Measurements from ENCODE around the gene APOBEC2. TPM values are rescaled to one million over a fixed set of nuclear protein-coding genes. Genes with fewer than 3 reads are reported as not detected.

The APOBEC2 gene
- total and polyA plus RNA-seq, 2 donors from 2014 or later, result not detected

- TF ChIP-seq, protein P1, sequence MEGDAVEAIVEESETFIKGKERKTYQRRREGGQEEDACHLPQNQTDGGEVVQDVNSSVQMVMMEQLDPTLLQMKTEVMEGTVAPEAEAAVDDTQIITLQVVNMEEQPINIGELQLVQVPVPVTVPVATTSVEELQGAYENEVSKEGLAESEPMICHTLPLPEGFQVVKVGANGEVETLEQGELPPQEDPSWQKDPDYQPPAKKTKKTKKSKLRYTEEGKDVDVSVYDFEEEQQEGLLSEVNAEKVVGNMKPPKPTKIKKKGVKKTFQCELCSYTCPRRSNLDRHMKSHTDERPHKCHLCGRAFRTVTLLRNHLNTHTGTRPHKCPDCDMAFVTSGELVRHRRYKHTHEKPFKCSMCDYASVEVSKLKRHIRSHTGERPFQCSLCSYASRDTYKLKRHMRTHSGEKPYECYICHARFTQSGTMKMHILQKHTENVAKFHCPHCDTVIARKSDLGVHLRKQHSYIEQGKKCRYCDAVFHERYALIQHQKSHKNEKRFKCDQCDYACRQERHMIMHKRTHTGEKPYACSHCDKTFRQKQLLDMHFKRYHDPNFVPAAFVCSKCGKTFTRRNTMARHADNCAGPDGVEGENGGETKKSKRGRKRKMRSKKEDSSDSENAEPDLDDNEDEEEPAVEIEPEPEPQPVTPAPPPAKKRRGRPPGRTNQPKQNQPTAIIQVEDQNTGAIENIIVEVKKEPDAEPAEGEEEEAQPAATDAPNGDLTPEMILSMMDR (IDR thresholded peaks at IDR 0.05; ENCODE audit: borderline replicate concordance, extremely low read depth, insufficient read depth), result no peak
- Histone ChIP-seq H3K9me3 (ENCODE audit: control insufficient read depth in 2 of 3, insufficient read depth in 1 of 3, low read length in 3 of 3) (no peaks in the 10 kb centered on the region), H3K27me3 (ENCODE audit: control insufficient read depth, insufficient read depth, low read length) (no peaks in the 10 kb centered on the region), H3K4me1 (ENCODE audit: control insufficient read depth in 2 of 3, insufficient read depth in 2 of 3, low read depth in 1 of 3, low read length in 3 of 3) (peaks cover 0 to 11% (median 8%) of the 10 kb centered on the region in 3 donors), H3K27ac (ENCODE audit: low read depth in 2 of 2, low read length in 2 of 2) (no peak overlapping the region), H3K4me3 (ENCODE audit: low read length in 3 of 3) (no peak overlapping the region), H3K9ac (ENCODE audit: low read length in 3 of 3) (no peak overlapping the region), H3K36me3 (ENCODE audit: control insufficient read depth in 2 of 3, insufficient read depth in 3 of 3, low read length in 3 of 3) (no peaks in the 10 kb centered on the region)
- FAIRE-seq (no peak), DNase-seq (peak in 3 of 5 donors; percentile 59 to 74 (median 68))
- intact Hi-C loops (cut with DNase I), result no loop called here
These were observed 5.0 kb upstream of the APOBEC2 start for GRCh38 chr6:41047745-41048732.

GRCh38 chr6:41049521-41049920 is 3.5 kb upstream of the APOBEC2 start:
- H3K36me3 ChIP-seq (ENCODE audit: control insufficient read depth in 2 of 3, insufficient read depth in 3 of 3, low read length in 3 of 3), result no peaks in the 10 kb centered on the region
- FAIRE-seq (no peak), DNase-seq (peak in 1 of 5 donors; percentile 45)
- intact Hi-C loops (cut with DNase I), result no loop called here
- H3K9me3 ChIP-seq (ENCODE audit: control insufficient read depth in 2 of 3, insufficient read depth in 1 of 3, low read length in 3 of 3), result no peaks in the 10 kb centered on the region
- no peak overlapping the region for H3K9ac ChIP-seq (ENCODE audit: low read length in 3 of 3)
- H3K4me3 ChIP-seq (ENCODE audit: low read length in 3 of 3), result no peak overlapping the region
- no peak overlapping the region for H3K27ac ChIP-seq (ENCODE audit: low read depth in 2 of 2, low read length in 2 of 2)
- peaks cover 0 to 11% (median 8%) of the 10 kb centered on the region in 3 donors for H3K4me1 ChIP-seq (ENCODE audit: control insufficient read depth in 2 of 3, insufficient read depth in 2 of 3, low read depth in 1 of 3, low read length in 3 of 3)
- TF ChIP-seq, protein P1 (IDR thresholded peaks at IDR 0.05; ENCODE audit: borderline replicate concordance, extremely low read depth, insufficient read depth), result no peak
- no peaks in the 10 kb centered on the region for H3K27me3 ChIP-seq (ENCODE audit: control insufficient read depth, insufficient read depth, low read length)

- Histone ChIP-seq H3K4me3 (ENCODE audit: low read length in 3 of 3) (no peak overlapping the region), H3K9ac (ENCODE audit: low read length in 3 of 3) (no peak overlapping the region), H3K27me3 (ENCODE audit: control insufficient read depth, insufficient read depth, low read length) (no peaks in the 10 kb centered on the region), H3K27ac (ENCODE audit: low read depth in 2 of 2, low read length in 2 of 2) (no peak overlapping the region), H3K36me3 (ENCODE audit: control insufficient read depth in 2 of 3, insufficient read depth in 3 of 3, low read length in 3 of 3) (no peaks in the 10 kb centered on the region), H3K9me3 (ENCODE audit: control insufficient read depth in 2 of 3, insufficient read depth in 1 of 3, low read length in 3 of 3) (no peaks in the 10 kb centered on the region), H3K4me1 (ENCODE audit: control insufficient read depth in 2 of 3, insufficient read depth in 2 of 3, low read depth in 1 of 3, low read length in 3 of 3) (peaks cover 0 to 11% (median 8%) of the 10 kb centered on the region in 3 donors)
- intact Hi-C loops (cut with DNase I), result no loop called here
- FAIRE-seq, result no peak
- DNase-seq, result no peak
- TF ChIP-seq, protein P1 (IDR thresholded peaks at IDR 0.05; ENCODE audit: borderline replicate concordance, extremely low read depth, insufficient read depth), result no peak
These were observed 3.0 kb upstream of the APOBEC2 start for GRCh38 chr6:41049955-41050354.

Measured in kidney (tissue), 14 donors.